IMR-90 (cell line): ENCODE data around the gene OPN5. TPM values are rescaled to one million over a fixed set of nuclear protein-coding genes. Genes with fewer than 3 reads are reported as not detected.

Experiments
- ATAC-seq: fragments of 200-7000 bp; cut with Tn5 transposase; 2 replicates; pipeline ENCODE4 v1.9.1; 2020; ENCODE audit warnings: low read depth, mild to moderate bottlenecking, moderate library complexity
- BruUV-seq: library from RNA; stranded (reverse); fragments of 400-500 nt; replicated peaks from 2 replicates; lab custom pipeline; 2021; lab: Mats Ljungman, UMichigan
- CTCF ChIA-PET: fragments of 300-600 bp; formaldehyde crosslinking; extraction: SDS; loops from one replicate; lab custom pipeline; 2021; ENCODE audit warnings: antibody characterized with exemption; lab: Yijun Ruan, JAX
- POLR2A ChIA-PET: fragments of 300-600 bp; sonication (Branson Sonifier 250); formaldehyde crosslinking; loops from one replicate; lab custom pipeline; 2022; ENCODE audit warnings: antibody characterized with exemption; ENCODE audit not compliant: unreplicated experiment; lab: Charles Lee
- DNase-seq: peaks from one replicate; pipeline ENCODE4 v3.0.0; 2013
- H2AFZ ChIP-seq: replicated peaks from 2 replicates; pipeline ENCODE3; 2013; ENCODE audit warnings: low read length, mild to moderate bottlenecking; ENCODE audit not compliant: poor library complexity
- H2AK5ac ChIP-seq: 2 replicates; pipeline ENCODE4 v1.6.1; 2013; ENCODE audit warnings: low read depth, low read length, inconsistent platforms
- H2AK9ac ChIP-seq: replicated peaks from 2 replicates; pipeline ENCODE3; 2013; ENCODE audit warnings: mild to moderate bottlenecking, low read depth, low read length, moderate library complexity; ENCODE audit not compliant: poor library complexity
- H2BK120ac ChIP-seq: 2 replicates; pipeline ENCODE4 v1.6.1; 2013; ENCODE audit warnings: low read depth, low read length, inconsistent platforms
- H2BK15ac ChIP-seq: 3 replicates; pipeline ENCODE4 v1.6.1; 2013; ENCODE audit warnings: low read depth, low read length, inconsistent platforms
- H2BK20ac ChIP-seq: 2 replicates; pipeline ENCODE4 v1.6.1; 2013; ENCODE audit warnings: low read depth, mild to moderate bottlenecking, inconsistent platforms, low read length, moderate library complexity
- H2BK5ac ChIP-seq: 2 replicates; pipeline ENCODE4 v1.6.1; 2013; ENCODE audit warnings: mild to moderate bottlenecking, low read depth, low read length, inconsistent platforms; ENCODE audit not compliant: poor library complexity, severe bottlenecking
- H3K14ac ChIP-seq: replicated peaks from 2 replicates; pipeline ENCODE4 v1.6.1; 2013; ENCODE audit warnings: low read depth, low read length, inconsistent platforms
- H3K18ac ChIP-seq: 2 replicates; pipeline ENCODE4 v1.6.1; 2013; ENCODE audit warnings: low read depth, low read length, control low read depth
- H3K23ac ChIP-seq: 2 replicates; pipeline ENCODE4 v1.6.1; 2013; ENCODE audit warnings: low read depth, low read length, inconsistent platforms
- H3K27ac ChIP-seq: 2 replicates; pipeline ENCODE4 v1.5.1; 2013; ENCODE audit warnings: mild to moderate bottlenecking, control low read depth, low read length; ENCODE audit not compliant: insufficient read depth
- H3K27me3 ChIP-seq: 2 replicates; pipeline ENCODE4 v1.6.1; 2013; ENCODE audit warnings: low read length; ENCODE audit not compliant: control insufficient read depth, insufficient read depth
- H3K36me3 ChIP-seq: 2 replicates; pipeline ENCODE4 v1.6.1; 2013; ENCODE audit warnings: low read length, mixed read lengths; ENCODE audit not compliant: control insufficient read depth, insufficient read depth
- H3K4ac ChIP-seq: 2 replicates; pipeline ENCODE4 v1.6.1; 2013; ENCODE audit warnings: low read depth, low read length, inconsistent platforms
- H3K4me1 ChIP-seq: 2 replicates; pipeline ENCODE4 v1.6.1; 2013; ENCODE audit warnings: low read length, mixed read lengths; ENCODE audit not compliant: control insufficient read depth, insufficient read depth
- H3K4me2 ChIP-seq: 2 replicates; pipeline ENCODE4 v1.6.1; 2013; ENCODE audit warnings: low read depth, mild to moderate bottlenecking, control low read depth, low read length, moderate library complexity
- H3K4me3 ChIP-seq: 2 replicates; pipeline ENCODE4 v1.5.1; 2013; ENCODE audit warnings: low read depth, mild to moderate bottlenecking, control low read depth, low read length, moderate library complexity; ENCODE audit not compliant: insufficient read depth
- H3K56ac ChIP-seq: 2 replicates; pipeline ENCODE4 v1.6.1; 2013; ENCODE audit warnings: low read length, inconsistent platforms; ENCODE audit not compliant: insufficient read depth; ENCODE audit errors: extremely low read depth
- H3K79me1 ChIP-seq, 2 experiments: 2 replicates each; pipeline ENCODE4 v1.6.1; 2013; ENCODE audit warnings: low read length in 2 of 2, inconsistent platforms in 1 of 2, low read depth in 1 of 2
- H3K9ac ChIP-seq: 2 replicates; pipeline ENCODE4 v1.6.1; 2013; ENCODE audit warnings: low read depth, low read length, control low read depth
- H3K9me1 ChIP-seq: 2 replicates; pipeline ENCODE4 v1.6.1; 2013; ENCODE audit warnings: low read length, inconsistent platforms; ENCODE audit not compliant: insufficient read depth
- H3K9me3 ChIP-seq: 2 replicates; pipeline ENCODE4 v1.6.1; 2013; ENCODE audit warnings: low read length; ENCODE audit not compliant: control insufficient read depth, insufficient read depth
- H4K20me1 ChIP-seq: 2 replicates; pipeline ENCODE4 v1.6.1; 2013; ENCODE audit warnings: low read length, inconsistent platforms; ENCODE audit not compliant: insufficient read depth
- H4K5ac ChIP-seq: 2 replicates; pipeline ENCODE4 v1.6.1; 2013; ENCODE audit warnings: mild to moderate bottlenecking, low read depth, low read length, control low read depth
- H4K8ac ChIP-seq, 2 experiments: 2 replicates each; pipeline ENCODE4 v1.6.1; 2013; ENCODE audit warnings: low read depth in 2 of 2, low read length in 2 of 2, control low read depth in 1 of 2, inconsistent platforms in 1 of 2
- H4K91ac ChIP-seq: 2 replicates; pipeline ENCODE4 v1.6.1; 2013; ENCODE audit warnings: low read depth, low read length, inconsistent platforms; ENCODE audit not compliant: insufficient read depth
- whole genome bisulfite sequencing, 2 experiments: methylation state at CpG; one replicate each; pipeline versions ENCODE4 v1.1.5 to v1.1.7; 2013; ENCODE audit warnings: missing lambda C conversion rate in 2 of 2; ENCODE audit not compliant: insufficient read length in 1 of 2; ENCODE audit errors: extremely low coverage in 2 of 2; 5-methylcytosine and 5-hydroxymethylcytosine counted together
- dilution Hi-C: fragments of 300-500 bp; cut with HindIII; formaldehyde crosslinking; loops from one replicate; pipeline ENCODE4 v1.14.3; 2018; ENCODE audit warnings: low sequenced_read_pairs; ENCODE audit not compliant: unreplicated experiment
- in situ Hi-C: fragments of 300-500 bp; cut with MboI; formaldehyde crosslinking; loops from 3 replicates; pipeline ENCODE4 v1.14.3; 2019; ENCODE audit warnings: low sequenced_read_pairs, inconsistent platforms, mixed read lengths
- intact Hi-C: fragments of 100-400 bp; cut with micrococcal nuclease; formaldehyde crosslinking; loops from 2 replicates; pipeline ENCODE4 v1.10.0; 2022
- polyA plus RNA-seq, 3 experiments: library from polyadenylated mRNA; depleted of rRNA; stranded (reverse); fragments of >200 nt; gene quantifications; 2 replicates each; pipeline ENCODE4 v1.2.3, GENCODE V29; 2012; ENCODE audit warnings: low replicate concordance in 1 of 3
- total RNA-seq: library from RNA; depleted of rRNA; stranded (reverse); fragments of >200 nt; gene quantifications from 2 replicates; pipeline ENCODE4 v1.2.3, GENCODE V29; 2012
- TF ChIP-seq, protein P1 (sequence below): fragments of 150-350 bp; IDR thresholded peaks from 2 replicates; pipeline ENCODE4 v1.6.1; 2016; ENCODE audit warnings: low read depth, mild to moderate bottlenecking, low read length, moderate library complexity, borderline replicate concordance

OPN5 gene
- total and polyA plus RNA-seq, 2 of the 4 experiments (the other 2 are of a cell fraction), result not detected

DNA sequence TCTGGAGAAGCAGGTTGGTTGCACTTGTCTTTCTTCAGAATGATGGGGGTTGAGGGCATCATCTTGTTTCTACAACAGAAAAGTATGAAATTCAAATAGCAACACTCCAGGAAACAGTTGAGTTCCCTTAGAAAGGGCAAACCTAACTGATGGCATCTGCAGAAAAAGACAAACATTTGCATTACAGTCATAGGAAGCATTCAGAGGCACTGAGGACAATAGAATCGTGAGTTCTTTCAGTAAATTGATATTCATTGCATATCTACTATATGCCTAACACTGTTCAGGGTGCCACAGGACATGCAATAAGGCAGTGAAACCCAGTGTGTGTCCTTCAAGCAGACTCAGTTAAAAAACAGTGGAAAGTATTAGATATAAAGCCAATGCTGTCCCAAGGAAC, 41.1 kb upstream of the OPN5 start:
- H3K56ac ChIP-seq, result no peak overlapping the region
- no peak overlapping the region for H3K4me3 ChIP-seq
- DNase-seq, result no peak
- in situ Hi-C loops (no loop called here), intact Hi-C loops (no loop called here), dilution Hi-C loops (no loop called here)
- no peak overlapping the region for H3K14ac ChIP-seq
- H2AK9ac ChIP-seq, result no peak overlapping the region
- BruUV-seq, result no TSS peak
- no peaks in the 10 kb centered on the region for H3K9me3 ChIP-seq
- H2BK15ac ChIP-seq, result no peak overlapping the region
- H2AFZ ChIP-seq, result no peak overlapping the region
- TF ChIP-seq, protein P1, sequence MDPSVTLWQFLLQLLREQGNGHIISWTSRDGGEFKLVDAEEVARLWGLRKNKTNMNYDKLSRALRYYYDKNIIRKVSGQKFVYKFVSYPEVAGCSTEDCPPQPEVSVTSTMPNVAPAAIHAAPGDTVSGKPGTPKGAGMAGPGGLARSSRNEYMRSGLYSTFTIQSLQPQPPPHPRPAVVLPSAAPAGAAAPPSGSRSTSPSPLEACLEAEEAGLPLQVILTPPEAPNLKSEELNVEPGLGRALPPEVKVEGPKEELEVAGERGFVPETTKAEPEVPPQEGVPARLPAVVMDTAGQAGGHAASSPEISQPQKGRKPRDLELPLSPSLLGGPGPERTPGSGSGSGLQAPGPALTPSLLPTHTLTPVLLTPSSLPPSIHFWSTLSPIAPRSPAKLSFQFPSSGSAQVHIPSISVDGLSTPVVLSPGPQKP, result no peak
- H3K23ac ChIP-seq, result no peak overlapping the region
- no peaks in the 10 kb centered on the region for H3K9me1 ChIP-seq
- no peak overlapping the region for H2BK120ac ChIP-seq
- H3K4ac ChIP-seq, result no peak overlapping the region
- H4K8ac ChIP-seq, result no peak overlapping the region
- ChIA-PET POLR2A (no interaction called here), CTCF (no interaction called here)
- H3K79me1 ChIP-seq, result no peaks in the 10 kb centered on the region
- no peaks in the 10 kb centered on the region for H4K20me1 ChIP-seq
- no peak overlapping the region for H4K91ac ChIP-seq
- no peak overlapping the region for H2AK5ac ChIP-seq
- no peak for ATAC-seq
- H3K9ac ChIP-seq, result no peak overlapping the region
- H3K36me3 ChIP-seq, result no peaks in the 10 kb centered on the region
- no peaks in the 10 kb centered on the region for H3K27me3 ChIP-seq
- no peak overlapping the region for H4K5ac ChIP-seq
- H3K4me1 ChIP-seq, result no peaks in the 10 kb centered on the region
- no peak overlapping the region for H3K27ac ChIP-seq
- no peak overlapping the region for H3K4me2 ChIP-seq
- H2BK20ac ChIP-seq, result no peak overlapping the region
- H3K18ac ChIP-seq, result no peak overlapping the region
- WGBS, 2 experiments, result 0% methylated on average over 1 of the region's 1 CpG; no CpG with 5 or more reads in 1 of the 2 experiments
- no peak overlapping the region for H2BK5ac ChIP-seq
